Mucosa of stomach (tissue), 1 donor: ENCODE data around the gene RNF141.

ENCODE experiments used
- H3K27me3 ChIP-seq: one replicate; pipeline ENCODE4 v1.7.0; 2013; ENCODE audit warnings: mild to moderate bottlenecking, low read length; ENCODE audit not compliant: control insufficient read depth, insufficient read depth
- H3K36me3 ChIP-seq: one replicate; pipeline ENCODE4 v1.7.0; 2013; ENCODE audit warnings: low read length; ENCODE audit not compliant: control insufficient read depth, insufficient read depth
- H3K4me1 ChIP-seq: one replicate; pipeline ENCODE4 v1.7.0; 2013; ENCODE audit warnings: mild to moderate bottlenecking, low read length; ENCODE audit not compliant: control insufficient read depth, insufficient read depth
- H3K4me3 ChIP-seq: one replicate; pipeline ENCODE4 v1.7.0; 2013; ENCODE audit warnings: low read length
- H3K9ac ChIP-seq: one replicate; pipeline ENCODE4 v1.7.0; 2013; ENCODE audit warnings: mild to moderate bottlenecking, low read length, moderate library complexity
- H3K9me3 ChIP-seq: one replicate; pipeline ENCODE4 v1.7.0; 2013; ENCODE audit warnings: mild to moderate bottlenecking, low read length, moderate library complexity; ENCODE audit not compliant: control insufficient read depth
- donor health status: Pancreatic carcinoma.

The RNF141 gene, protein sequence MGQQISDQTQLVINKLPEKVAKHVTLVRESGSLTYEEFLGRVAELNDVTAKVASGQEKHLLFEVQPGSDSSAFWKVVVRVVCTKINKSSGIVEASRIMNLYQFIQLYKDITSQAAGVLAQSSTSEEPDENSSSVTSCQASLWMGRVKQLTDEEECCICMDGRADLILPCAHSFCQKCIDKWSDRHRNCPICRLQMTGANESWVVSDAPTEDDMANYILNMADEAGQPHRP

DNA sequence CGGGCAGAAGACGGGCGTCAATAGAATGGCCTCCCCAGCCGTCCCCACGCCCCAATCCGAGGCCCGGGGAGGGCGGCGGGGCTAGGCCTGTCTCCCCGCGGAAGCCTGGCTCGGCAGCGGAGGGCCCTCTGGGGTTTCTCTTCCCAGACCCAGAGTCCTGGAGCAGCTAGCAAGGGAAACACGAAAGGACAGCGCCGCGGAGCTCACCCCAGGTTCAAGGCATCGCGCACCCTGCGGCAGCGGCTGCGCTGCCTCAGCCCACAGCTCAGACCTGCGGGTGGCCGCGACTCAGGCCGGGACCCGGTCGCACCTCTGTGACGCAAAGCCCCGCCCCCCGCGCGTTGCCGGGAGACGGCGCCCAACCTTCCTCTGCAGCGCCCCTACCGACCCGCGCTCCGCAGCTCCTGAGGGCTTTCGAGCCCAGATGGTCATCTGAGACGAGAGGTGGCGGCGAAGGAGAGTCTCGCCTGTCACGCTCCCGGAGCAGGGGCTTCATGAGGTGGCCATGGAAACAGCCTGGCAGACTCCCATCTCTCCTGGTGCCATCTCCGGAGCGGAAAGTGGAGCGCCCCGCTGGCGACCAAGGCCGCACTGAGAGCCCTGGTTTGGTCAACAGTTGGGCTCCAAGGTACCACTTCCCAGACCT is at the start of gene RNF141:
RNF141 (minus strand) TSS at position 273 of the 646 bp plus-strand sequence. CDS start 7,029 bp downstream, outside the sequence.
- Histone ChIP-seq H3K4me3 (peak within 1 kb of the TSS; percentile 64), H3K4me1 (peaks cover 7% of the 10 kb centered on the region), H3K36me3 (no peaks in the 10 kb centered on the region), H3K9me3 (no peaks in the 10 kb centered on the region), H3K27me3 (no peaks in the 10 kb centered on the region), H3K9ac (peak within 1 kb of the TSS; percentile 79)

DNA sequence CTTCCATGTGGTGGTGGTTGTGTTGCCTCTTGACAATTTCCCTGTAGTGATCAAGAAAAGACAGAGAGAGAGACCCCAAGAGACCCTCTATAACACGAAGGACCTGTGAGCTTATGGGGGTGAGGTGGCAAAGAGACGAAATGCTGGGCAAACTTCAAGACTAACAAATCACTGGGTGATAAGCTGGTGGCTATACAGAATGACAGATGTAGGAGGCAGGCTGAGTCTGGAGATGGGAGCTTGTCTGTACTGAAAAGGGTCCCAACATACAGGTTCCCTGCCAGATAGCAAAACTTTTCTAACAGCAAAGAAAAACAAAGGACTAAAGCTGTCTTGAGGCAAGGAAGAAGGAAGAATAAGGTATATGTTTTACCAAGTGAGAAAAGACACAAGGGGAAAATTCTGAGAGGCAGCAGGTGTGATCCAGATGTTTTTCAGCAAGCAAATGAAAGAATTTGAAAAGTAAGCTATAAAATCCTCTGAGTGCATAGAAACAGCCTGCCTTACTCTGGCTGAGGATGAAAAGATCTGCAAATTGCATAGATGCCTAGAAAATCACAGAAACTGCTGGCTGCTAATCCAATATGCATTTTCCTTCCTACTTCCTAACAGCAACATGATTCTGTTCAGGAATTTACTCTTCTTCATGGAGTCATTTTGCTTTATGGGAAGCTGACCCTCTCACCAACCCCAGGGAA is 49.4 kb upstream of the RNF141 start:
- no peaks in the 10 kb centered on the region for H3K36me3 ChIP-seq
- no peaks in the 10 kb centered on the region for H3K9me3 ChIP-seq
- H3K4me3 ChIP-seq: no peak overlapping the region
- H3K9ac ChIP-seq: no peak overlapping the region
- no peaks in the 10 kb centered on the region for H3K4me1 ChIP-seq
- H3K27me3 ChIP-seq: no peaks in the 10 kb centered on the region

DNA sequence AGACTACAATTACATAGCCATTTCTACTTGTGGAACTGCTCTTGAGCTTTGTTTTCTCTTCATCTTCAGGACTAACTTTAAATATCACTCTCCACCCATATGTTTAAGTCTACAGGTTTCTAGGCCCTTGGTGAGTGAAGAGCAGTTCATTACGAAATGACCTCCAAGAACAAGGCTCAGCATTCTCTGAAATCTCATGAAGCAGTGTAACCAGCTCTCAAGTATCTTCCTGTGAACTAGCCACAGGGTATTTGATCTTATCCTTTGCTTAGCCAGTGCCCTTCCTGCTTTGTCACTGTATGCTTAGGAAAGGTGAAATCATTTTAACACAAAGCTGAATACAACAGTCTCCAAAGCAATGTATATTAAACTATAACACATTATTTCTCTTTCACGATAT is 47.9 kb upstream of the RNF141 start:
- Histone ChIP-seq H3K4me3 (no peak overlapping the region), H3K36me3 (no peaks in the 10 kb centered on the region), H3K27me3 (no peaks in the 10 kb centered on the region), H3K9ac (no peak overlapping the region), H3K4me1 (no peaks in the 10 kb centered on the region), H3K9me3 (no peaks in the 10 kb centered on the region)

DNA sequence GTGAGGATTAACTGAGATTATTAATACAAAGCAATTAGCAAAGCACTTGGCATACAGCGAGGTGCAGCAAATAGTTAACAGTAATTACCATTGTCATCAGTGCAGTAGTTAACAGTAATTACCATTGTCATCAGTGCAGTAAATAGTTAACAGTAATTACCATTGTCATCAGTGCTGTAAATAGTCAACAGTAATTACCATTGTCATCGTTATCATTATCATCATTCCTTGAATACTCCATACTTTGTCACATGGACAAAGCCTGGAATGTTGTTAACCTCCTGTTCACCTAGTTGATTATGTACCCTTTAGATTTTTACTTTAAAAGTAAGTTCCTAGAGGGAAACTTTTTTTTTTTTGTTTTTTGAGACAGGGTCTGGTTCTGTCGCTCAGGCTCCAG is 47.0 kb upstream of the RNF141 start:
- Histone ChIP-seq H3K36me3 (no peaks in the 10 kb centered on the region), H3K9me3 (no peaks in the 10 kb centered on the region), H3K9ac (no peak overlapping the region), H3K4me3 (no peak overlapping the region), H3K27me3 (no peaks in the 10 kb centered on the region), H3K4me1 (no peaks in the 10 kb centered on the region)

DNA sequence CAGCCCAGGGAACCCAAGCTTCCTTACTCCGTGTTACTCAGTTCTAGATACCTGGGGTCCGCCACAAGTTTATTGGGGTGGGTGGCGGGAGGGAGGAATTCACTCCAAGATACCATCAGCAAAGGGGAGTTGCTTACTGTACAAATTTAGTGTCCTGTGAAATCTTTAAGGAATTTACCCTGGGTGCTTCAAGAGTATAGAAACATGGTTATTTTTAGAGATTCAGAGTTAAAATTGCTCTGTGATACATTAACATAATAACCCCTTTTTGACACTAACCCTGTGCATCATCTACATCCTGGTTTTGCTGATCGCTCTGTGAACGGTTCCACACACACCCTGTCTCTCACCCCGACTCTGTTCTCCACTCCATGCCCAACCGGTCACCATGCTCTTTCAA is 46.4 kb upstream of the RNF141 start:
- Histone ChIP-seq H3K4me1 (no peaks in the 10 kb centered on the region), H3K36me3 (no peaks in the 10 kb centered on the region), H3K9me3 (no peaks in the 10 kb centered on the region), H3K9ac (no peak overlapping the region), H3K27me3 (no peaks in the 10 kb centered on the region), H3K4me3 (no peak overlapping the region)

DNA sequence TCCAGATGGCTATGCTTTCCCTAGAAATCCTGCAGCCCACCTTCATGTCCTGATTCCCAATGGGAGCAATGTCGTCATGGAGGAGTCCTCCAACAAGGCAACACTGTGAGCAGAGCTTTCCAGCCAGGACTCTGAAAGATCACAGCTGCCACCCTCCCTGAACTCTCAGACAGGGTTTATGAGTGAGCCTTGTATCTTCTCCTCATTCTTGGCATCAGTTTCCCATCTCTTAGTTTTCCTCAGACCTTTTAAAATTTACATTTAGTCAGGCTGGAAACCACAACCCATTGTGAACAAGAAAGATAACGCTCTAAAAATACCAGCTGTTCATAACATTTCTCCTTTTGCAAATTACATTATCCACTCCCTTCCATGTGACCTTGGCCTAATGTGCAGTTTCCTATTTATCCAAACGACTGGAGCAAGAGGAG is 43.1 kb upstream of the RNF141 start:
- Histone ChIP-seq H3K9me3 (no peaks in the 10 kb centered on the region), H3K4me1 (no peaks in the 10 kb centered on the region), H3K4me3 (no peak overlapping the region), H3K36me3 (no peaks in the 10 kb centered on the region), H3K27me3 (no peaks in the 10 kb centered on the region), H3K9ac (no peak overlapping the region)

DNA sequence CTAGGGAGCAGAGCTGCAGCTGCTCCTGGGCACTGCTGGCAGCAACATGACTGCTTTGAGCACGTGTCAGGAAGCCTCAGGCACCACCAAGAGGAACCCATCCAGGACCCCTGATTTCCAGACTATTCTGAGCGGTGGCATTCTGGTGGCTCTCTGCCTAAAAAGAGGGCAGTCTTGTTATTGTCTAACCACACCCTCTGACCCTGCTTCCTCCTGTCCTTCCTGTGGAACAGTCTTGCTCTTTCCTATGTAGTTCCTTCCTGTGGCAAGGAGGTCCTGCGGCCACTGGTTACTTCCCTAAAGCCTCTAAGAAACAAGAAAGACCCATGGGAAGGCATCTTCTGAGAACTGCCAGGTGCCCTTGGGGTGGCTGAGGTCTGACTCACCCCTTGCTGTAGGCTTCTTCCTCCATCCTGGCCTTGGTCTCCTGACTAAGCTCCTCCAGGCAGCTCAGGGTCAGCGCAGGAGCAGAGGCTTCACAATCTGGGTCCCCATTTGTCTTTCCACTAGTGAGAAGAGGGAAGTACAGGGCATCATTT is 40.6 kb upstream of the RNF141 start:
- Histone ChIP-seq H3K36me3 (no peaks in the 10 kb centered on the region), H3K4me3 (no peak overlapping the region), H3K9ac (no peak overlapping the region), H3K4me1 (no peaks in the 10 kb centered on the region), H3K27me3 (no peaks in the 10 kb centered on the region), H3K9me3 (no peaks in the 10 kb centered on the region)

DNA sequence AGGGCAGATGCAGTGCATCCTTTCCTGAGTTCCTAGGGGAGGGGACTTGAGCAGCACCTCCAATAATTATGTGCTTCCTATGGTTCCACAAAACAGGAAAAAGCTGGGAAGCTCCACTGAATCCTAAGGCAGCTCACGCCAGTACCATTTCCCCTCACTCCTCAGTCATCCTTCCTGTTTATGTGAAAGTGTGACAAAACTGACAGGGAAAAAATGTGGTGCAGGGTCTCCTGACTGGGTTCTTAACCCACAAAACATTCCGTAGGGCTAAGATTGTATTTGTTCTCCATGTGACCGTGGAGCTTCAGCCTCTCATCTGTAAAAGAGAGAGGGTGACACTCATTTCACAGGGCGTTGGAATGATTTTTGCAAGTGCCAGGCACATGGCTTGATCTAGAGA is 39.6 kb upstream of the RNF141 start:
- H3K27me3 ChIP-seq: no peaks in the 10 kb centered on the region
- no peak overlapping the region for H3K9ac ChIP-seq
- H3K4me3 ChIP-seq: no peak overlapping the region
- H3K4me1 ChIP-seq: no peaks in the 10 kb centered on the region
- no peaks in the 10 kb centered on the region for H3K9me3 ChIP-seq
- no peaks in the 10 kb centered on the region for H3K36me3 ChIP-seq

DNA sequence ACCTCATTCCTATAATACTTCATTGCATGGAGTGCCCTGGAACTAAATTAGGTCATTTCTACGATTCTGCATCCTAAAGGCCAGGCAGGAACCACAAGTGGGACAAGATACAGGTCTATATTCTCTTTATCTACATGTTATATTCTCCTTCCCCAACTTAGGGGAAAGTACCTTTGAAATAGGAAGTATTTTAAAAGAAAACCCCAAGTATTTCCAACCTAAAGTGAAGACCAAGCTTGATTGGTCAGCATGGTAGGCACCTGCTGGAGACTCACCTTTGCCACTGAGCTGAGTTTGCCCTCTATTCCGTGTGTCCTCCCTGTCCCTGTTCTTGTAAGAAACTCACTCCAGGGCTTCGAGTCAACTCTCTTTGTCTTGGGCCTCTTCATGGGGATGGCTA is 38.7 kb upstream of the RNF141 start:
- H3K9me3 ChIP-seq: no peaks in the 10 kb centered on the region
- no peak overlapping the region for H3K4me3 ChIP-seq
- no peaks in the 10 kb centered on the region for H3K4me1 ChIP-seq
- H3K27me3 ChIP-seq: no peaks in the 10 kb centered on the region
- H3K9ac ChIP-seq: no peak overlapping the region
- H3K36me3 ChIP-seq: no peaks in the 10 kb centered on the region

DNA sequence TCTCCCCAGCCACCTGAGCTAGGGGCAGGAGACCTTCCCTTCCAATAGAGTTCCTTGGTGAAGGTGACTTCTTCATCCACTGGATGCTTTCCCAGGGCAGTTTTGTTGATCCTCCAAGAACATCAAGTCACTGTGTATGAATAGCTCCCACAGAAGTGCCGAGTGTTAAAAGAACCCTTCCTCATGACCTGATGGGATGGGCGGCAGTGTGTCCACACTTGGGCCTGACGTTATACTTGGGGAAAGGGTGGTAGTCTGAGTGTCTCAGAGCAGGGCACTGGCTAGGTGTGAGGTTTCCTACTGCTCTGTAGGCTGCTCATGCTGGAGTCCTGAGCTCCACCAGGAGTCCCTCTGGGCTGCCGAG is 35.0 kb upstream of the RNF141 start:
- Histone ChIP-seq H3K9me3 (no peaks in the 10 kb centered on the region), H3K4me1 (no peaks in the 10 kb centered on the region), H3K27me3 (no peaks in the 10 kb centered on the region), H3K9ac (no peak overlapping the region), H3K36me3 (no peaks in the 10 kb centered on the region), H3K4me3 (no peak overlapping the region)

DNA sequence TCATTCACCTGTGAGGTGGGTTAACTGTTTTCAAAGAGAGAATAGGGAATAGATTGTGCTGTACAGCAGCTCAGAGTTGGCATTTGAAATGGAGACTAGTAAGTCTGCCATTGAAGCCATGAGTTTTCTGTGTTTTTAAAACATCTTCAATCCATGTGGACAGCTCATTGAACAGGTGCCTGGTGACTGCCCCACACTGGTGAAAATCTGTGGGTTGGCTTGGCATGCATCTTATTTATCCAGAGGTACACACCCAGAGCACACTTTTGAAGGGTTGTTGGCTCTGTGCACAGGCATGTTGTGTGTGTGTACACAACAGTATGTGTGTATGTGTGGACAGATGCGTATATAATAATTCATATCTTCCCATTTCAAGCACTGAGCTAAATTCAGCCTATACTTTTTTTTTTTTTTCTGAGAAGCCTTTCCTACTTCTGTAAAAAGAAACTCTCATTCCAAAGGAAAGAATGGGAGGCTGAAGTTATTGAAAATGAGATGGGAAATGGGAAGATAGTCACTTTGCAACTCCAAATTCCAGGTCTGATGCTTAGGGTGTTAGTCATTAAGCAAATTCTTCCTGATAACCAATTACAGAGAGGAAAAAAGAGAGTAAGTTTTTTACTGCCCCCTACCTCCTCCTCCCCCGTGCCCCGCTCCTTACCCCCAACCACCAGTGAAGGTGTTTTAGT is 34.5 kb upstream of the RNF141 start:
- H3K9me3 ChIP-seq: no peaks in the 10 kb centered on the region
- H3K27me3 ChIP-seq: no peaks in the 10 kb centered on the region
- H3K4me3 ChIP-seq: no peak overlapping the region
- H3K36me3 ChIP-seq: no peaks in the 10 kb centered on the region
- H3K4me1 ChIP-seq: no peaks in the 10 kb centered on the region
- H3K9ac ChIP-seq: no peak overlapping the region

DNA sequence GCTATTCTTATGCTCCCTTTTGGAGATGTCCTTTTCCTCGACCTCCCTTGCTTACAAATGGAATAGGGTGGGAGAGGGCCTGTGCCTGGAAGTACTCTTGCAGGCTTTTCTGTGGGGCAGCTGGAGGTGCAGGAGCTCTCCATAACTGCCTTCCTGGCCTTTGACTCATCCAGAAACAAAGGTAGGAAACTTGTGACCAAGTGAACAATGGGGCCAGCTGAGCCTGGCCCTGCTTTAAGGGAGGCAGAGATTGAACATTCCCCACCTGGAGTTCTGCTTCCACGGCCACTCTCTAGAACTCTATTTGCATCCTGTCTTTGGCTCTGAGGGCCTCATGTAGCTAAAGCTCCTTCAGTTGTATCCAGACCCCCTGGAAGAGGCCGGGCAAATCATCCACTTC is 32.6 kb upstream of the RNF141 start:
- Histone ChIP-seq H3K27me3 (no peaks in the 10 kb centered on the region), H3K9me3 (no peaks in the 10 kb centered on the region), H3K4me3 (no peak overlapping the region), H3K4me1 (no peaks in the 10 kb centered on the region), H3K9ac (no peak overlapping the region), H3K36me3 (no peaks in the 10 kb centered on the region)
